Ecto neural progenitor cell (in vitro differentiated cells): ENCODE results near the gene FLT4.

Experiments used
- DNase-seq: peaks from one replicate; pipeline ENCODE4 v3.0.0-alpha.2; 2018; ENCODE audit warnings: low spot score

FLT4 gene

GRCh38 chr5:180626661-180627385 lies 22.6 kb downstream of the FLT4 start:
- no peak for DNase-seq

DNA sequence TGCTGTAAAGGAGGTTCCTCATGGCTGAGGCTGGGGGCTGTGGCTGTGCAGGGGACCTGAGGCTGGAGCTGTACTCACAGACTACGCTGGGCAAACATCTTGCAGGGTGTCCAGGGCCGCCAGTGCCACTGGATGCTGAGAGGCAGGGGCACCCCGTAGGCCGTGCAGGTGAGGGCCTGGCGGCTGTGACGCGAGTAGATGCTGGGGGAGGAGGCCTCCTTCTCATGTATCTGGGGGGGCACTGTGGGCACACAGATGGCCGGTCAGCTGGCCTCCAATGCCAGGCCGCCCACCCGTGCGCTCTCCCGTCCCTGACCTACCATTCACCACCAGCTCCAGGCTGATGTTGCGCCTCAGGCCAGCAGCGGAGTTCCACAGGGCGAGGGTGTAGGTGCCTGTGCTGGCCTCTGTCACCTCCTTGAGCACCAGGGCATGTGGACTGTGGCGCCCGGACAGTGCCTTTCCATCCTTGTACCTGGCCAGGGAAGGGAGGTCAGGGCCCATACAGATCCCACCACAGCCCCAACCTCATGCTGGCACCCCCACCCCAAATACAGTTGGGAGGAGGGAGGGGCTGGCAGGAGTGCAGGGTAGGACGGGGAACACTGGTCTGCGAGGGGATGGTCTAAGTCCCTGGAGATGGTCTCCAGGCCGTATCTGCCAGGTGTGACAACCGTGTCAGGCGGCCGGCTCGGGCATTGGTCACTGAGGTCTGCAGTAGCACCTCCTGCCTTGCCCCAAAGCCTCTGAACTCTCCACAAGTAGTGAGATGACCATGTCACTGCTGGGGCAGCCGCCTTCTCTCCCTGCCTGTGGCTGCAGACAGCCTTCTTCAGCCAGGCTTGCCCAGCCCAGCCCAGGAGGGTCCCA lies 23.4 kb downstream of the FLT4 start:
- no peak for DNase-seq

DNA sequence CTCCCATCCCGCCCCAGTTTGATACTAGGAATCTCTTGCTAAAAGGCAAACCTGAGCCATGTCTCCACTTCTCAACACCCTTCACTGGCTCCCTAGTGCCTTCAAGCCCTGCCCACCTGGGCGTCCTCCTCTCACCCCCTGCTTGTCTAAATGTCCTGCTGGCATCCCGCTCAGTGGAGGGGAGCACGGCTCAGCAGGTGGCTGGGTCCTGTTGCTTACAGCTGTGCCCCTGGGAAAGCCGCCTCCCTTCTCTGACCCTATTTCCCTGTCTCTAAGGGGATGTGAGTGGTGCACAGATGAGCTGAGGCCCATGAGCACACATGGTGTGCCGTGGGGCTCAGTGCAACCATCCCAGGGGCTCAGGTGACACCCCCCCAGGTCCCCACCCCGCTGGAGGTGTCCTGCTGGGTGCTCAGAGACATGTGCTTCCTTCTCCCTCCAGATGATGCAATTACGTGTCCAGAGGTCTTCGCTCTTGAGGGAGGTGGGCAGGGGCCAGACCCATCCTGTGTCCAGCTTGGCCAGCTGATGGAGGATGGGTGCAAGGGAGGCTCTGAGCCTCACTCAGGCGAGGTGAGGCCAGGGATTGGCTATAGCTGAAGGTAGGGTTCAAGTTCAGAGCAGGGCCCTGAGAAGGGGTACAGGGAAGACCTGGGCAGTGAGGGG lies 24.1 kb downstream of the FLT4 start:
- no peak for DNase-seq

GRCh38 chr5:180624587-180624986 lies 24.8 kb downstream of the FLT4 start:
- no peak for DNase-seq

- DNase-seq: no peak
Measured at GRCh38 chr5:180623844-180624243, 25.6 kb downstream of the FLT4 start.

DNA sequence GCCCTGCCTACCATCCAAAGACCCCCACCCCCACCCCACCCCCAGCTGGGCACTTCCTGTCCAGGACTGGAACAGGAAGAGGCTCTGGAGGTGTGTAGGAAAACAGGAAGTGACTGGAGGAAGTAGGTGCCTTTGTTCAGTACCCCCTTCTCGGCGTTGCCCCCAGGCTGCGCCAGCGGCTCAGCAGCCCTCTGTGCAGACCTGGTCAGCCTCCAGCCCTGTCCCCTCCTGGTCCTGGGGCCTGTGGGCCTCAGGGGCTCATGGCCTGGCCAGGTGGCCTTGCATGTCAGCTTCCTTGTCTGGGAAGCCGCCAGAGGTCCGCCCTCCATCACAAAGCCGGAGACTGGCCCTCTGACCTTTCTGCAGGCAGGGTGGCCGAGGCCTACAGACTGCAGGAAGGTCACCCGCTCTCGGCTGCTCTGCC lies 26.0 kb downstream of the FLT4 start:
- DNase-seq: no peak

DNA sequence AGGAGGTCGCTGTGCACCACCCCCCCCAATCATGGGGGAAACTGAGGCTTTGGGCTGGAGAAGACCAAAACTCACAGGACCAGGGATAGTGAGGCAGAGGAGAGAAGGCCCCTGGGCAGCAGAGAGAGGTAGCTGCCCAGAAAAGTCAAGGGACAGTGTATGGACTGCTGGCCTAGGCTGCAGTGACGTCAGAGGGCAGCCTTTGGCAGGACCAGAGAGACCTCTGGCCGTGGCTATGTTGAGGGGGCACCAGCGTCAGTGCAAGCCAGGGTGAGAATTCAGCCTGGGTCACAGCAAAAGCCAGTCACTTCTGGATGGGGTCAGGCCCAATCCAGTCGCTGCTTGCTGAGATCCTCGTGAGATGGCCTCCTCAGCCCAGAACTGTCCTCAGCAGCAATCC lies 26.5 kb downstream of the FLT4 start:
- DNase-seq: no peak

DNA sequence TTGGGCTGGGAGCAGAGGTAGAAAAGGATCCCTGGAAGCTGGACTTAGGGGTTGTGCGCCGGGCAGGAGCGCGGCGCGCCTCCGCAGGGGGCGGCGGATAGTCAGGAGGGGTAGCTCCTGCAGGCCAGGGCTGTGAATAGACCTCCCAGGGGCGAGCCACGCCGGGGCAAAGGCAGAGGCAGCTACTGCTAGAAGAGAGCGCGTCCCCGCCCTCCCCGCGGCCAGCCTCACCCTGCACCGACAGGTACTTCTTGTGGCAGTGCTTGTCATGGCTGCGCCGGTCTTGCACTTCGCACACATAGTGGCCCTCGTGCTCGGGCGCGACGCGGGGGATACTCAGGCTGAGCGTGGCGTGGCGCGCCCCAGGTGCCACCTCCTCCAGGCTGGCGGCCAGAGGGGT lies 28.1 kb downstream of the FLT4 start:
- no peak for DNase-seq

- no peak for DNase-seq
Measured at GRCh38 chr5:180620014-180620413, 29.4 kb downstream of the FLT4 start.

DNA sequence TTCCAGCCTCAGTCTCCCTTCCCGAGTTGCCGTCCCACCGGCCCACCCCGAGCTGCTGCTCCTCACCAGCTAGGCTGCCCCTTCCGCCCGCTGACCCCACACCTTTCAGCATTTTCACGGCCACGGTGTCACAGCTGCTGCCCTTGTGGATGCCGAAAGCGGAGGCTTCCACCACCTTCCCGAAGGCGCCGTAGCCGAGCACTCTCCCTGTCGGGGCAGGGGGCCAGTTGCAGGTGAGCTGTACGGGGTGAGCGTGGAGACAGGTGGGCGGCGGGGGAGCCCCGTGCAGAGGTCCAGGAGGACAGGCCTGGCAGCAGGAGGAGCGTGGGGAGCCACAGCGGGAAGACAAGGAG lies 29.9 kb downstream of the FLT4 start:
- DNase-seq: no peak

DNA sequence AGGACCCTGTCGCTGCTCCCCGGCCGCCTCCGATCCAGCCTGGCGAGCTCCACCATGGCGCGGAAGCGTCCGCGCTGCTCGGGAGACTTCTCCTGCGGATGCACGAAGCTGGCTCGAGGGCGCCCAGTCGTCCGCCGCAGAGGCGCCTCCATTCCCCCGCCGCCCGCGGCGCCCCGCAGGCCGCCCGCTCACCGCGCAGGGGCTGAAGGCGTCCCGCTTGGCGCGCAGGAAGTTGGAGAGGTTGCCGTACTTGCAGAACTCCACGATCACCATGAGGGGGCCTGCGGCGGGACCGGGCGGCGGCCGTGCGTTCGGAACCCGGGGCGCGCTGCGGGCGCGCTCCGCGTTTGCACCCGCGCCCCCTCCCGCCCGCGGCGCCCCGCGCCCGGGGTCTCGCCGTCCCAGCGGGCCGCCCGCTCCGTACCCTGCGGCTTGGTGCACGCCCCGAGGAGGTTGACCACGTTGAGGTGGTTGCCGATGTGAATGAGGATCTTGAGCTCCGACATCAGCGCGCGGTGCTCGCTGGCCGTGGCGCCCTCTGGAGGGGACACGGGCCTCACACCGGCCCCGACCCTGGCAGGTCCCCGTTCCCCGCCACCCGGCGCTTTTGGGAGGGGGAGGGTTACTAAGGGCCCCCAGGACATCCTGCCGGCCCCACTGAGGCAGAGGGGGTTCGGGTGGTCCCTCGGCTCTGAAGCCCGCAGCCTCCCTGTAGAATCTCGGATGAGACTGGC lies 30.4 kb downstream of the FLT4 start:
- peak; percentile 85 for DNase-seq

GRCh38 chr5:180618487-180618828 lies 30.9 kb downstream of the FLT4 start:
- DNase-seq: no peak

- DNase-seq: no peak
Measured at GRCh38 chr5:180613814-180614188, 35.6 kb downstream of the FLT4 start.

DNA sequence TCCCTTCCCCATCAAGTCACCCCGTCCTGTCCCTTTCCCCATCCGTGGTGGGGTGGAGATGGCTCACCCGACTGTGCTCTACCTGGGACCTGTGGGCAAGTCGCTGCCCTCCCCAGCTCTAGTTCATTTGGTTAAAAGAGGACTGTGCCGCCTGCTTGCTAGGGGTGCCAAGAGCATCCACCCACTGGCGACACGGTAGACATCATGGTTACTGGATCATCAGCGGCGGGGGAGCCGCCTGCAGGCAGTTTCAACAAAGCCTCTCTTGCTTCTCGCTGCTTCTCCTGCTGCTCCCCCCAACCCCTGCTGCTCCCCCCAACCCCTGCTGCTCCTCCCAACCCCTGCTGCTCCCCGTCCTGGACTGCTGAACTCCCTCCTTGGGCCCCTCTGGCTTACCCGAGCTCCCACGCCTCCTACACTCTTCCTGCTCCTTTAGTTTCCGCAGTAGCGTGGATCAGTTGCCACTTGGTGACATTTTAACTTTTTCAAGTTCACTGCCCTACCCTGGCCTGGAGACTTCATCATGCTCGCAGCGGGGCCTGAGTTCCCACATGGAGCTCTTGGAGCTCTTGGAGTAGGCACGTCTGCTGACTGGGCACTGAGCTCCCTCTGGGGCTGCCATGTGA lies 36.1 kb downstream of the FLT4 start:
- no peak for DNase-seq

- no peak for DNase-seq
Measured at GRCh38 chr5:180612683-180613082, 36.7 kb downstream of the FLT4 start.

DNA sequence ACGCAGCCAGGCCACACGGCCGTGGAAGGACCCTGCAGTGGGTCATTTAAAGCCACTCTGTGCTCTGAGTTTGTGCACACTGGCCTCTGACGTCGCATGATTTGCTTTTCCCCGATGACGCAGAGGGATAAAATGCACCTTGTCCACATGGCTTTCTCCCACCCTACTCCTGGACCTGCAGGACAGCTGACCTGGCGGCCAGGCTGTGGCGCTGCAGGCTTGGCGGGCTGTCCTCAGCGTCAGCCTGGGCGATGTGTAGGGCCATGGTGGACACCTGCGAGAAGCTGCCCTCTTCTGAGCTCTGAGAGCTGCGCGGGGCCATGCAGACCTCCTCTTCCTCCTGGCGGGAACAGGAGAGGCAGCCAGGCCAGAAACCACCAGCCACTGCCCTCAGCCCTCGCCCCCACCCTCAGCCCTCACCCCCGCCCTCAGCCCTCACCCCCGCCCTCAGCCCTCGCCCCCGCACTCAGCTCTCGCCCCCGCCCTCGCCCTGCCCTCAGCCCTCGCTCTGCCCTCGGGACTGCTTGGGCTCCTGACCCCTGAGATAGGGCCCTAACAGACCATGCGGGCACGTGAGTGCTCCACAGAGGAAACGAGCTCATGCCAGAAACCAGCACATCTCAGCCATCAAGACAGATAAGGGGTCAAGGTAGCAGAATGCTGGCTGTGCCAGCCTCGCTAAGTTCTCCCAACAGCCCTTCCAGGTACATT lies 38.1 kb downstream of the FLT4 start:
- no peak for DNase-seq

- DNase-seq: no peak
Measured at GRCh38 chr5:180609817-180610550, 39.4 kb downstream of the FLT4 start.

DNA sequence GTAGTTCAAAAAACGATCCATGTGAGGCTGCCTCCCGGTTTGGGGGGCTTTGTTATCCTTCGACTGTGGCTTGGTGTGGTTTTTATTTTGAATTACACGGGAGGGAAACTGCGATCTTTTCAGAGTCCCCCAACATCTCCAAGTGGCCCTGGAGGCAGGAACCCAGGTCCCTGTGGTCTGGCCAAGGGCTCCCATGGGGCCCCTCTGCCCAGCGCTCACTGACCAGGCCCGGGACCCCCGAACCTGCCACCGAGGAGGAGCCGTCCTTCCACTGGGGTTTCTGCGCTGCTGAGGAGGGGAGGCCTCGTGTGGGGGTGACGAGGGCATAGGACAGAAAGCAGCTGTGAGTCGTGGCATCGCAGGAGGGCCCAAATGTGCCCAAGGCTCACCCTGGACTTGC lies 40.0 kb downstream of the FLT4 start:
- no peak for DNase-seq

DNA sequence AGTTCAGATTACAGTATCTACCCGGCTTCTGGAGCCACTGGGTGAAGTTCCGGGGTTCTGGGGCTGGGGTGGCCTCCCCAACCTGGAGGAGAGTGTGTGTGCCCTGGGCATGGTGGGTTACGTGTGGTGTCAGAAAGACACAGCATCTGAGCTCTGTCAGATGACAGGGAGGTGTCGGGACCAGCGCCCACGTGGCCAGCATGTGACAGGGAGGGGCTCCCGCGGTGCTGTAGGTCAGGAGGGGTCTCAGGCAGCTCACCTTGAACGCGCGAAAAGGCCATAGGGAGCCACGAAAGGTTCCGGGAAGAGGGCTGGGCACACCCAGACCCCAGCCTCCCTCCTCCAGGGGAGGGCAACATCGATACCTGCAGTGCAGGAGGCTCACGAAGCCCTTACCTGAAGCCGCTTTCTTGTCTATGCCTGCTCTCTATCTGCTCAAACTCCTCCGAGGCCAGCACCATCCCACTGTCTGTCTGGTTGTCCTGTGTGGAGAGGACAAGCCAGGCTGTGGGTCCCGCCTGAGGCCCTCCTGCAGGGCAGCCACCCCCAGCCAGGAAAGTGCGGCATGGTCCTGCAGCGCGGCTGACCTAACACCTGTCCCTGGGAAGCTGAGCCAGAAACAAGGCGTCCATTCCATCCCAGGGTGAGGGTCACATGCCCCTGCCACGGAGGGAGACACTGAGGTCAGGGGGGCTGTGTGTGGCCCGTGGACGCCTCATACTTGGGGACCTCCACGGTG lies 40.7 kb downstream of the FLT4 start:
- no peak for DNase-seq
